ENCODE results near the gene WDR36. TPM values are rescaled to one million over a fixed set of nuclear protein-coding genes. Genes with fewer than 3 reads are reported as not detected.

WDR36 gene
- total RNA-seq, 1 experiment from 2014 or later = 53.6 TPM

- intact Hi-C loops (cut with micrococcal nuclease) = no loop called here
- H3K27ac ChIP-seq (ENCODE audit: low read depth, low read length) = no peak overlapping the region
Measured at GRCh38 chr5:111124793-111125192, 32.6 kb downstream of the WDR36 start.

More at GRCh38 chr5:111124793-111125192, 32.6 kb downstream of the WDR36 start:
- BruUV-seq (replicated peaks) = no TSS peak
- TF ChIP-seq EZH2phosphoT487 (IDR thresholded peaks at IDR 0.05; ENCODE audit: borderline replicate concordance) (no peak), SRF (IDR thresholded peaks at IDR 0.05; ENCODE audit: low read depth) (no peak), EZH2 (IDR thresholded peaks at IDR 0.05) (no peak), SIN3A (IDR thresholded peaks at IDR 0.05; ENCODE audit: low read depth) (no peak), RAD21 (IDR thresholded peaks at IDR 0.05; ENCODE audit: low read depth) (no peak), POLR2A (IDR thresholded peaks at IDR 0.05; ENCODE audit: borderline replicate concordance, extremely low read depth, insufficient read depth, insufficient read length) (no peak), CEBPB (IDR thresholded peaks at IDR 0.05; ENCODE audit: low read depth) (no peak), ZBTB33 (IDR thresholded peaks at IDR 0.05; ENCODE audit: extremely low read depth, insufficient replicate concordance, low read length) (no peak), REST (IDR thresholded peaks at IDR 0.05; ENCODE audit: low read depth) (no peak), YY1 (IDR thresholded peaks at IDR 0.05; ENCODE audit: extremely low read depth, insufficient replicate concordance, low read depth, low read length) (no peak), SP1 (IDR thresholded peaks at IDR 0.05; ENCODE audit: low read depth) (no peak), CTCF (IDR thresholded peaks at IDR 0.05 in 2 of 3, conservative IDR thresholded peaks at IDR 0.05 in 1 of 3; ENCODE audit: borderline replicate concordance in 1 of 3, insufficient read depth in 1 of 3, low read depth in 2 of 3, low read length in 2 of 3) (no peak), ZFX (IDR thresholded peaks at IDR 0.05) (no peak), FOSL1 (IDR thresholded peaks at IDR 0.05; ENCODE audit: low read depth) (no peak), ELF1 (IDR thresholded peaks at IDR 0.05; ENCODE audit: borderline replicate concordance, low read depth) (no peak), ZNF274 (IDR thresholded peaks at IDR 0.05; ENCODE audit: low read depth, low read length) (no peak), MAX (IDR thresholded peaks at IDR 0.05) (no peak), ATF3 (IDR thresholded peaks at IDR 0.05) (no peak), POLR2AphosphoS5 (IDR thresholded peaks at IDR 0.05; ENCODE audit: low read depth, low read length) (no peak)
- H3K9me3 ChIP-seq (ENCODE audit: control insufficient read depth in 1 of 2, insufficient read depth in 1 of 2, low read depth in 1 of 2, low read length in 2 of 2) = no peaks in the 10 kb centered on the region
- ChIA-PET RAD21 (ENCODE audit: low non-redundant PET in 1 of 2, low total read pairs in 2 of 2, uncharacterized antibody in 2 of 2, unreplicated experiment in 2 of 2) (no interaction called here), CTCF (no interaction called here), POLR2A (no interaction called here)
- no peak overlapping the region for H2AFZ ChIP-seq (ENCODE audit: low read depth, low read length, poor library complexity, severe bottlenecking)
- no peak for DNase-seq (ENCODE audit: low read depth, low spot score)
- H4K20me1 ChIP-seq (ENCODE audit: insufficient read depth) = peaks cover 7% of the 10 kb centered on the region
- no peaks in the 10 kb centered on the region for H3K9me2 ChIP-seq (ENCODE audit: insufficient read depth)
- no peaks in the 10 kb centered on the region for H3K4me1 ChIP-seq (ENCODE audit: control insufficient read depth in 1 of 2, insufficient read depth in 2 of 2, low read length in 2 of 2)
- no peak overlapping the region for H3K4me3 ChIP-seq (replicated peaks in 1 of 2; ENCODE audit: low read depth in 1 of 2, low read length in 2 of 2)
- ATAC-seq = no peak
- H3K79me2 ChIP-seq (ENCODE audit: insufficient read depth, low read length) = no peaks in the 10 kb centered on the region
- peaks cover 49 to 60% of the 10 kb centered on the region in 2 experiments for H3K36me3 ChIP-seq (ENCODE audit: control insufficient read depth in 1 of 2, insufficient read depth in 2 of 2, low read length in 2 of 2)
- H3K27me3 ChIP-seq (ENCODE audit: insufficient read depth, low read length) = no peaks in the 10 kb centered on the region
- H3K4me2 ChIP-seq (ENCODE audit: low read length) = no peak overlapping the region
- no peak overlapping the region for H3K9ac ChIP-seq (ENCODE audit: low read length)
